Esophagus muscularis mucosa (tissue), 4 donors: Measurements from ENCODE around the gene USP4.

Experiments
- CTCF ChIP-seq, 3 experiments: fragments of 200-600 bp in 2 of 3; fragments of 450-650 bp in 1 of 3; sonication (generic) in 2 of 3; IDR thresholded peaks; one replicate each; pipeline ENCODE4 v1.5.1; 2017 to 2019; ENCODE audit warnings: antibody characterized with exemption in 3 of 3, mild to moderate bottlenecking in 2 of 3, moderate library complexity in 1 of 3
- EP300 ChIP-seq: sonication (generic); formaldehyde crosslinking; IDR thresholded peaks from one replicate; pipeline ENCODE4 v1.6.1; 2017; ENCODE audit warnings: antibody characterized with exemption
- POLR2A ChIP-seq: fragments of 450-650 bp; IDR thresholded peaks from one replicate; pipeline ENCODE4 v1.6.1; 2017; ENCODE audit warnings: antibody characterized with exemption, moderate library complexity, mild to moderate bottlenecking, low read depth

- TF ChIP-seq POLR2A (no peak), CTCF (IDR thresholded peaks at IDR 0.05) (no peak), EP300 (no peak)
Observed at GRCh38 chr3:49296781-49297411, 43.0 kb downstream of the USP4 start.
